Endometrial microvascular endothelial cells (primary cell): ENCODE data around the gene MALSU1. TPM values are rescaled to one million over a fixed set of nuclear protein-coding genes. Genes with fewer than 3 reads are reported as not detected.
"Not testable (repeated sequence)": the region's sequence is repeated elsewhere in the genome, so short reads cannot be mapped to it uniquely, and the experiment has no call there.

Experiments
- in situ Hi-C: cut with HindIII; loops from 2 replicates; pipeline ENCODE4 v1.10.0; 2017; ENCODE audit warnings: low sequenced_read_pairs, low pct_unique_long_range_greater_than_20kb; ENCODE audit errors: inconsistent ontology term
- total RNA-seq: library from RNA; depleted of rRNA; stranded (reverse); fragments of >200 nt; gene quantifications from one replicate; pipeline ENCODE4 v1.2.3, GENCODE V29; 2015; ENCODE audit errors: inconsistent ontology term

MALSU1 gene
- total RNA-seq, 1 donor from 2014 or later: 77.7 TPM

- in situ Hi-C loops: no loop called here
Observed at GRCh38 chr7:23279819-23280525, 19.2 kb upstream of the MALSU1 start.

- in situ Hi-C loops: no loop called here
Observed at GRCh38 chr7:23283086-23283485, 16.1 kb upstream of the MALSU1 start.

- in situ Hi-C loops: no loop called here
Observed at GRCh38 chr7:23284871-23285270, 14.3 kb upstream of the MALSU1 start.

GRCh38 chr7:23285657-23286646 is 13.2 kb upstream of the MALSU1 start:
- in situ Hi-C loops: no loop called here

- in situ Hi-C loops: no loop called here
Observed at GRCh38 chr7:23287612-23288011, 11.5 kb upstream of the MALSU1 start.

GRCh38 chr7:23290993-23291392 is 8.1 kb upstream of the MALSU1 start:
- in situ Hi-C loops: no loop called here

- in situ Hi-C loops: no loop called here
Observed at GRCh38 chr7:23291957-23292560, 7.1 kb upstream of the MALSU1 start.

- in situ Hi-C loops: no loop called here
Observed at GRCh38 chr7:23292623-23293022, 6.5 kb upstream of the MALSU1 start.

GRCh38 chr7:23293500-23294073 is 5.6 kb upstream of the MALSU1 start:
- in situ Hi-C loops: no loop called here

- in situ Hi-C loops: no loop called here
Observed at GRCh38 chr7:23294549-23295400, 4.4 kb upstream of the MALSU1 start.

- in situ Hi-C loops: no loop called here
Observed at GRCh38 chr7:23295401-23295697, 3.8 kb upstream of the MALSU1 start.

GRCh38 chr7:23298141-23298881 is 828 bp upstream of the MALSU1 start:
- in situ Hi-C loops: no loop called here

- in situ Hi-C loops: no loop called here
Observed at GRCh38 chr7:23299770-23300300, 696 bp downstream of the MALSU1 start.

- in situ Hi-C loops: no loop called here
Observed at GRCh38 chr7:23306936-23307521, 7.9 kb downstream of the MALSU1 start.

- in situ Hi-C loops: no loop called here
Observed at GRCh38 chr7:23308754-23309153, 9.6 kb downstream of the MALSU1 start.

GRCh38 chr7:23312141-23312540 is 13.0 kb downstream of the MALSU1 start:
- in situ Hi-C loops: not testable (repeated sequence)

- in situ Hi-C loops: no loop called here
Observed at GRCh38 chr7:23315366-23315765, 16.2 kb downstream of the MALSU1 start.
